HCT116 (cell line): ENCODE results near the gene ZNF396.

ENCODE experiments used
- CTCF ChIP-seq, 3 experiments: fragments of 200-600 bp in 1 of 3; sonication (generic) in 1 of 3; IDR thresholded peaks in 2 of 3; conservative IDR thresholded peaks in 1 of 3; 2 replicates each; pipeline ENCODE4 v1.5.1; 2012 to 2017; ENCODE audit warnings: low read depth in 2 of 3, low read length in 2 of 3, antibody characterized with exemption in 1 of 3, borderline replicate concordance in 1 of 3, control low read depth in 1 of 3, mild to moderate bottlenecking in 1 of 3, mixed read lengths in 1 of 3, mixed run types in 1 of 3, moderate library complexity in 1 of 3; ENCODE audit not compliant: insufficient read depth in 1 of 3
- EZH2 ChIP-seq: fragments of 200-600 bp; sonication (generic); IDR thresholded peaks from 2 replicates; pipeline ENCODE4 v1.6.1; 2017; ENCODE audit warnings: antibody characterized with exemption, mixed run types
- EZH2phosphoT487 ChIP-seq: fragments of 200-600 bp; IDR thresholded peaks from 2 replicates; pipeline ENCODE4 v1.6.1; 2018; ENCODE audit warnings: antibody characterized with exemption, borderline replicate concordance
- POLR2A ChIP-seq: IDR thresholded peaks from 2 replicates; pipeline ENCODE4 v1.7.0; 2011; ENCODE audit warnings: borderline replicate concordance; ENCODE audit not compliant: insufficient read depth, insufficient read length; ENCODE audit errors: extremely low read depth
- POLR2AphosphoS5 ChIP-seq: IDR thresholded peaks from 2 replicates; pipeline ENCODE4 v1.6.1; 2011; ENCODE audit warnings: mild to moderate bottlenecking, low read depth, low read length, moderate library complexity
- RAD21 ChIP-seq: IDR thresholded peaks from 2 replicates; pipeline ENCODE4 v1.6.1; 2012; ENCODE audit warnings: low read depth, mild to moderate bottlenecking
- SP1 ChIP-seq: IDR thresholded peaks from 2 replicates; pipeline ENCODE4 v1.6.1; 2012; ENCODE audit warnings: low read depth
- ZFX ChIP-seq: fragments of 450-650 bp; IDR thresholded peaks from 2 replicates; pipeline ENCODE4 v1.6.1; 2017

GRCh38 chr18:35393716-35394115 is 16.6 kb upstream of the ZNF396 start:
- no peak for TF ChIP-seq CTCF (IDR thresholded peaks at IDR 0.05 in 2 of 3, conservative IDR thresholded peaks at IDR 0.05 in 1 of 3; ENCODE audit: borderline replicate concordance in 1 of 3, insufficient read depth in 1 of 3, low read depth in 2 of 3, low read length in 2 of 3)
- no peak for TF ChIP-seq EZH2
- no peak for TF ChIP-seq ZFX
- no peak for TF ChIP-seq POLR2AphosphoS5
- no peak for TF ChIP-seq POLR2A
- TF ChIP-seq SP1, result no peak
- TF ChIP-seq RAD21, result no peak
- no peak for TF ChIP-seq EZH2phosphoT487
